Activated CD8-positive, alpha-beta memory T cell treated with anti-CD3 and anti-CD28 coated beads, Interleukin-2, amount 50 U/mL, for 4 hours (primary cell): Measurements from ENCODE around the gene SLC20A1.
"Not testable (repeated sequence)": the region's sequence is repeated elsewhere in the genome, so short reads cannot be mapped to it uniquely, and the experiment has no call there.

ENCODE experiments used
- DNase-seq: peaks from one replicate; pipeline ENCODE4 v3.0.0-alpha.2; 2020

SLC20A1 gene

GRCh38 chr2:112656679-112657078, 10.9 kb downstream of the SLC20A1 start:
- DNase-seq: no peak

GRCh38 chr2:112658301-112658700, 12.6 kb downstream of the SLC20A1 start:
- no peak for DNase-seq

- no peak for DNase-seq
Observed at GRCh38 chr2:112658839-112659667, 13.3 kb downstream of the SLC20A1 start.

GRCh38 chr2:112660138-112660537, 14.4 kb downstream of the SLC20A1 start:
- DNase-seq: no peak

GRCh38 chr2:112661656-112662305, 16.0 kb downstream of the SLC20A1 start:
- DNase-seq: no peak

- DNase-seq: no peak
Observed at GRCh38 chr2:112662704-112663103, 17.0 kb downstream of the SLC20A1 start.

- no peak for DNase-seq
Observed at GRCh38 chr2:112664689-112665088, 18.9 kb downstream of the SLC20A1 start.

GRCh38 chr2:112665113-112665780, 19.5 kb downstream of the SLC20A1 start:
- no peak for DNase-seq

GRCh38 chr2:112666761-112667122, 21.0 kb downstream of the SLC20A1 start:
- DNase-seq: no peak

- not testable (repeated sequence) for DNase-seq
Observed at GRCh38 chr2:112667540-112667939, 21.8 kb downstream of the SLC20A1 start.

- DNase-seq: no peak
Observed at GRCh38 chr2:112669667-112670066, 23.9 kb downstream of the SLC20A1 start.

GRCh38 chr2:112670252-112671022, 24.7 kb downstream of the SLC20A1 start:
- DNase-seq: no peak

- no peak for DNase-seq
Observed at GRCh38 chr2:112671801-112672200, 26.1 kb downstream of the SLC20A1 start.

- DNase-seq: no peak
Observed at GRCh38 chr2:112673008-112673407, 27.3 kb downstream of the SLC20A1 start.

GRCh38 chr2:112674229-112674628, 28.5 kb downstream of the SLC20A1 start:
- no peak for DNase-seq

- DNase-seq: no peak
Observed at GRCh38 chr2:112679484-112679883, 33.7 kb downstream of the SLC20A1 start.

GRCh38 chr2:112680666-112681101, 34.9 kb downstream of the SLC20A1 start:
- no peak for DNase-seq

- no peak for DNase-seq
Observed at GRCh38 chr2:112682101-112682500, 36.4 kb downstream of the SLC20A1 start.

GRCh38 chr2:112683550-112684414, 38.0 kb downstream of the SLC20A1 start:
- no peak for DNase-seq

GRCh38 chr2:112684415-112684775, 38.7 kb downstream of the SLC20A1 start:
- DNase-seq: no peak

- no peak for DNase-seq
Observed at GRCh38 chr2:112685271-112685884, 39.6 kb downstream of the SLC20A1 start.
